Parathyroid adenoma (tissue), 2 donors: ENCODE measurements around the gene ARFIP2.
"Not testable (repeated sequence)": the region's sequence is repeated elsewhere in the genome, so short reads cannot be mapped to it uniquely, and the experiment has no call there.

ENCODE experiments used
- H2AFZ ChIP-seq: fragments of 300-600 bp; sonication (generic); one replicate; pipeline ENCODE4 v1.7.0; 2017; ENCODE audit warnings: antibody characterized with exemption, mild to moderate bottlenecking
- H3K27ac ChIP-seq: fragments of 300-600 bp; sonication (generic); one replicate; pipeline ENCODE4 v1.7.0; 2017
- H3K27me3 ChIP-seq: fragments of 300-600 bp; sonication (generic); one replicate; pipeline ENCODE4 v1.7.0; 2017; ENCODE audit warnings: low read length; ENCODE audit not compliant: control insufficient read depth, insufficient read depth
- H3K36me3 ChIP-seq: fragments of 300-600 bp; sonication (generic); one replicate; pipeline ENCODE4 v1.7.0; 2017; ENCODE audit warnings: low read length; ENCODE audit not compliant: control insufficient read depth, insufficient read depth
- H3K4me1 ChIP-seq: fragments of 300-600 bp; sonication (generic); one replicate; pipeline ENCODE4 v1.7.0; 2017; ENCODE audit warnings: control low read depth
- H3K4me2 ChIP-seq: fragments of 300-600 bp; sonication (generic); one replicate; pipeline ENCODE4 v1.7.0; 2017; ENCODE audit warnings: low read length
- H3K4me3 ChIP-seq: fragments of 300-600 bp; sonication (generic); one replicate; pipeline ENCODE4 v1.7.0; 2017; ENCODE audit warnings: low read depth, low read length
- H3K79me2 ChIP-seq: fragments of 300-600 bp; sonication (generic); one replicate; pipeline ENCODE4 v1.7.0; 2017; ENCODE audit warnings: control low read depth
- H3K9ac ChIP-seq: fragments of 300-600 bp; sonication (generic); one replicate; pipeline ENCODE4 v1.7.0; 2017; ENCODE audit warnings: mild to moderate bottlenecking
- H3K9me3 ChIP-seq: fragments of 300-600 bp; sonication (generic); one replicate; pipeline ENCODE4 v1.7.0; 2017; ENCODE audit warnings: low read length; ENCODE audit not compliant: control insufficient read depth
- TF ChIP-seq, protein P1 (sequence below): fragments of 300-600 bp; sonication (generic); IDR thresholded peaks from one replicate; pipeline ENCODE4 v1.7.0; 2017; ENCODE audit warnings: antibody characterized with exemption, mild to moderate bottlenecking
- donor health status: primary hyperparathyroidism.

ARFIP2 gene

GRCh38 chr11:6523253-6523652 is 42.1 kb upstream of the ARFIP2 start:
- TF ChIP-seq, protein P1, sequence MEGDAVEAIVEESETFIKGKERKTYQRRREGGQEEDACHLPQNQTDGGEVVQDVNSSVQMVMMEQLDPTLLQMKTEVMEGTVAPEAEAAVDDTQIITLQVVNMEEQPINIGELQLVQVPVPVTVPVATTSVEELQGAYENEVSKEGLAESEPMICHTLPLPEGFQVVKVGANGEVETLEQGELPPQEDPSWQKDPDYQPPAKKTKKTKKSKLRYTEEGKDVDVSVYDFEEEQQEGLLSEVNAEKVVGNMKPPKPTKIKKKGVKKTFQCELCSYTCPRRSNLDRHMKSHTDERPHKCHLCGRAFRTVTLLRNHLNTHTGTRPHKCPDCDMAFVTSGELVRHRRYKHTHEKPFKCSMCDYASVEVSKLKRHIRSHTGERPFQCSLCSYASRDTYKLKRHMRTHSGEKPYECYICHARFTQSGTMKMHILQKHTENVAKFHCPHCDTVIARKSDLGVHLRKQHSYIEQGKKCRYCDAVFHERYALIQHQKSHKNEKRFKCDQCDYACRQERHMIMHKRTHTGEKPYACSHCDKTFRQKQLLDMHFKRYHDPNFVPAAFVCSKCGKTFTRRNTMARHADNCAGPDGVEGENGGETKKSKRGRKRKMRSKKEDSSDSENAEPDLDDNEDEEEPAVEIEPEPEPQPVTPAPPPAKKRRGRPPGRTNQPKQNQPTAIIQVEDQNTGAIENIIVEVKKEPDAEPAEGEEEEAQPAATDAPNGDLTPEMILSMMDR, result no peak
- Histone ChIP-seq H3K27me3 (no peaks in the 10 kb centered on the region), H3K79me2 (no peaks in the 10 kb centered on the region), H3K9ac (no peak overlapping the region), H3K36me3 (no peaks in the 10 kb centered on the region), H3K9me3 (no peaks in the 10 kb centered on the region), H3K4me3 (no peak overlapping the region), H3K4me2 (no peak overlapping the region), H2AFZ (no peak overlapping the region), H3K4me1 (no peaks in the 10 kb centered on the region), H3K27ac (no peak overlapping the region)

GRCh38 chr11:6521946-6522345 is 40.8 kb upstream of the ARFIP2 start:
- not testable (repeated sequence) for H3K4me1 ChIP-seq, H3K27me3 ChIP-seq, H3K36me3 ChIP-seq, H3K79me2 ChIP-seq, H3K9ac ChIP-seq, H3K9me3 ChIP-seq, H3K4me2 ChIP-seq, H2AFZ ChIP-seq, H3K4me3 ChIP-seq, H3K27ac ChIP-seq

DNA sequence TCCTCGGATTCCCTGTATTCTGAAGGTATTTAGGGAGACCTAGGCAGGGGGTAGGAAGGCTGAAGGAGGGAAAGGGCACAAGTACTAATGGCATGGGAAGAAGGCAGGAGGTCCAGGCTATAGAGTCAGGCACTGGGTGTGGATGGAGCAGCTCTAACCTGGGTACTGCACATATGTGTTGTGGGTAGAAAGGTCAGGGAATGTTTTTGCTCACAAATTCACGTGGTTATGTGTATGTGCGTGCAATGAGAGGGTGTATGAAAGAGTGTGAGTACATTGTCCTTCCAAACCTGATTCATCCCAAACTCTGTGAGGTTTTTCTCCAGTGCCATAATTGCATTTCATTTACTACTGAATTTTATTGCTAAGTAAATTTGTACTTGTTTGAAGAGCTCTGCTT is 39.1 kb upstream of the ARFIP2 start:
- Histone ChIP-seq H3K36me3 (no peaks in the 10 kb centered on the region), H2AFZ (no peak overlapping the region), H3K79me2 (no peaks in the 10 kb centered on the region), H3K9ac (no peak overlapping the region), H3K27me3 (no peaks in the 10 kb centered on the region), H3K9me3 (no peaks in the 10 kb centered on the region), H3K4me3 (no peak overlapping the region), H3K4me2 (no peak overlapping the region), H3K27ac (no peak overlapping the region), H3K4me1 (no peaks in the 10 kb centered on the region)
- TF ChIP-seq, protein P1, result no peak

DNA sequence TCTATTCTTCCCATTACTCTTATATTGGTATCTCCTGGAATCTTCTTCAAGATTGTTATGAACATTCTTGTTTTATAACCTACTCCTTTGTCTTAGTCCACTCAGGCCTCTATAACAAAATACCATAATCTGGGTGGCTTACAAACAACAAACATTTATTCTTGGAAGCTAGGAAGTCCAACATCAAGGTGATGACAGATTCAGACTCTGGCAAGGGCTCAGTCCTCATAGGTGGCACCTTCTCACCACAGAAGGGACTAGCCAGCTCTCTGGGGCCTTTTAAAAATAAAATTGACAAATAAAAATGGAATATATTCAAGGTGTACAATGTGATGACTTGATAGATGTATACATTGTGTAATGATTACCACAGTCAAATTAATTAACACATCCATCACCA is 35.7 kb upstream of the ARFIP2 start:
- Histone ChIP-seq H3K79me2 (no peaks in the 10 kb centered on the region), H3K4me1 (no peaks in the 10 kb centered on the region), H3K27me3 (no peaks in the 10 kb centered on the region), H2AFZ (no peak overlapping the region), H3K9ac (no peak overlapping the region), H3K36me3 (no peaks in the 10 kb centered on the region), H3K4me3 (no peak overlapping the region), H3K4me2 (no peak overlapping the region), H3K27ac (no peak overlapping the region), H3K9me3 (no peaks in the 10 kb centered on the region)
- TF ChIP-seq, protein P1, result no peak

GRCh38 chr11:6505577-6506240 is 24.6 kb upstream of the ARFIP2 start:
- Histone ChIP-seq H3K27me3 (no peaks in the 10 kb centered on the region), H3K4me3 (no peak overlapping the region), H3K4me2 (no peak overlapping the region), H3K36me3 (no peaks in the 10 kb centered on the region), H3K9ac (no peak overlapping the region), H2AFZ (no peak overlapping the region), H3K79me2 (no peaks in the 10 kb centered on the region), H3K9me3 (no peaks in the 10 kb centered on the region), H3K4me1 (no peaks in the 10 kb centered on the region), H3K27ac (no peak overlapping the region)
- TF ChIP-seq, protein P1, result peak; percentile 58
